ELR (cell line): Measurements from ENCODE around the gene RARRES2.
"Not testable (repeated sequence)": the region's sequence is repeated elsewhere in the genome, so short reads cannot be mapped to it uniquely, and the experiment has no call there.

ENCODE experiments used
- DNase-seq: peaks from one replicate; pipeline ENCODE4 v3.0.0-alpha.2; 2015; ENCODE audit warnings: low read depth

RARRES2 gene

GRCh38 chr7:150317748-150318444 is 23.5 kb downstream of the RARRES2 start:
- peak; percentile 54 for DNase-seq

- DNase-seq = not testable (repeated sequence)
These were observed 24.4 kb downstream of the RARRES2 start for GRCh38 chr7:150316987-150317386.

GRCh38 chr7:150314639-150315239 is 26.7 kb downstream of the RARRES2 start:
- no peak for DNase-seq

DNA sequence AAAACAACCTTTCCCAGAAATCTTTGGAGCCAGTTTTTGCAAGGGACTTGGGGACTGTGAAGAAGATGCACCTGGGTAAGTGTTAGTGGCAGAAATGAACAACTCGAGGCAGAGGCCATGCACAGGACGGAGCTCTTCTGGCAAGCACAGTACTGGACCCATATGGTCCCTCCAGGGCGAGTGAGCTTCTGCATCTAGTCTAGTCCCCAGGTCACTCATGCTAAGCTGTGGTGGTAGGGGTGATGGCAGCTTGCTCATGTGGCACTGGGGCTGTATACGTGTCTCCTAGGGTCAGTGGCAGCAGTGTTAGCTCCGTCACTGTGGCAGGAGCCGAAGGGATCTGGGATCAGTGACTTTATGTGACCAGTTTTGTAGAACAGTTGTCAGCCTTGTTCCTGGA is 27.6 kb downstream of the RARRES2 start:
- no peak for DNase-seq

GRCh38 chr7:150313367-150313809 is 28.0 kb downstream of the RARRES2 start:
- no peak for DNase-seq

GRCh38 chr7:150312649-150313366 is 28.6 kb downstream of the RARRES2 start:
- peak; percentile 80 for DNase-seq

DNA sequence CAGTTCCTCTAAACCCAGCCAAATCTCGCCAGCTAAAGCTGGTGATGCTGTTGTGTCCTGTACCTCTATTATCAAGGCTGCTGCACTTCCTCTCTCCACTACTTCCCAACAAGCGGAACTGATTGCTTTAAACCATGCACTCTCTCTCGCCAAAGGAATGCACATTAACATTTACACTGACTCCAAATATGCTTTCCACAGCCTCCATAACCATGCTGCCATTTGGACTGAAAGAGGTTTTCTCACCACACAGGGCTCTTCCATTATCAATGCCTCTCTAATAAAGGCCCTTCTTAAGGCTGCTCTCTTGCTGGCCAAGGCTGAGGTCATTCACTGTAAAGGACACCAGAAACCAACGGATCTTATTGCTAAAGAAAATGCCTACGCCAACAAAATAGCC is 29.7 kb downstream of the RARRES2 start:
- DNase-seq = no peak

- DNase-seq = no peak
These were observed 30.3 kb downstream of the RARRES2 start for GRCh38 chr7:150311146-150311545.

GRCh38 chr7:150308575-150308974 is 32.9 kb downstream of the RARRES2 start:
- DNase-seq = no peak

DNA sequence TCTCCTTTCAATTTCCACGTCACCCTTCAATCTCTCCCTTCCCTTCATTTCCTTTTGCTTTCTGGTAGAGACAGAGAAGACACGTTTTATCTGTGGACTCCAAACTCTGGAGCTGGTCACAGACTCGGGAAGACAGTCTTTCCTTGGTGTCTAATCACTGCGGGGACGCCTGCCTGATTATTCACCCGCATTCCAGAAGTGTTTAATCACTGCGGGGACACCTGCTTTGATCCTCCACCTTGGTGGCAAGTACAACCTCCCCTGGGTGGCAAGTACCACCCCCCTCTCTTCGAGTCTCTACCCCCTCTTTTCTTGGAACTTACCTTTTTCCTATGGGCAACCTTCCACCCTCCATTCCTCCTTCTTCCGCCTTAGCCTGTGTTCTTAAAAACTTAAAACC is 33.5 kb downstream of the RARRES2 start:
- no peak for DNase-seq

GRCh38 chr7:150307129-150307528 is 34.3 kb downstream of the RARRES2 start:
- DNase-seq = peak; percentile 23

GRCh38 chr7:150306377-150306776 is 35.1 kb downstream of the RARRES2 start:
- not testable (repeated sequence) for DNase-seq

- DNase-seq = not testable (repeated sequence)
These were observed 35.5 kb downstream of the RARRES2 start for GRCh38 chr7:150305903-150306284.

- not testable (repeated sequence) for DNase-seq
These were observed 36.0 kb downstream of the RARRES2 start for GRCh38 chr7:150305259-150305902.

GRCh38 chr7:150304499-150305258 is 36.8 kb downstream of the RARRES2 start:
- not testable (repeated sequence) for DNase-seq

GRCh38 chr7:150302908-150303310 is 38.5 kb downstream of the RARRES2 start:
- not testable (repeated sequence) for DNase-seq

GRCh38 chr7:150297978-150298377 is 43.5 kb downstream of the RARRES2 start:
- DNase-seq = not testable (repeated sequence)

DNA sequence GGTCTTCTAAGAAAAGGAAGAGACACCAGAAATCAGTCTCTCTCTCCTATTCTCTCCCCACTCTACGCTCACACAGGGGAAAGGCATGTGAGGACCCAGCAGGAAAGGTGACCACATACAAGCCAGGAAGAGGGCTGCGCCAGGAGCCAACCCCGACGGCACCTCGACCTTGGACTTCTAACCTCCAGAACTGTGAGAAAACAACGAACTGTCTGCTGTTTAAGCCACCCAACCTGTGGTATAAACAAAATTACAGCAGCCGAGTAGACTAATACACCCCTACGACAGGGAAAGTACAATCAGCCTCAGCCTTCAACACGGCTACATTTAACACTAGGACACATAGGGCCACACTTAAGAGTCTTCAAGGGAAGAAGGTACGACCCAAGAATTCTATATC is 44.6 kb downstream of the RARRES2 start:
- not testable (repeated sequence) for DNase-seq

- not testable (repeated sequence) for DNase-seq
These were observed 45.8 kb downstream of the RARRES2 start for GRCh38 chr7:150295614-150296013.

GRCh38 chr7:150295027-150295426 is 46.4 kb downstream of the RARRES2 start:
- not testable (repeated sequence) for DNase-seq

- DNase-seq = not testable (repeated sequence)
These were observed 51.1 kb downstream of the RARRES2 start for GRCh38 chr7:150290317-150290716.

- not testable (repeated sequence) for DNase-seq
These were observed 52.6 kb downstream of the RARRES2 start for GRCh38 chr7:150288816-150289215.
